GM21360 (cell line): ENCODE data around the gene MYO1D.
"Not testable (repeated sequence)": the region's sequence is repeated elsewhere in the genome, so short reads cannot be mapped to it uniquely, and the experiment has no call there.

ENCODE experiments used
- ATAC-seq: cut with Tn5 transposase; IDR thresholded peaks from one replicate; pipeline ENCODE4 v1.9.1; 2021; ENCODE audit warnings: mild to moderate bottlenecking, moderate library complexity; ENCODE audit not compliant: unreplicated experiment

The MYO1D gene

GRCh38 chr17:32552280-32552679 lies 324.6 kb downstream of the MYO1D start:
- no peak for ATAC-seq

GRCh38 chr17:32551186-32551955 lies 325.6 kb downstream of the MYO1D start:
- ATAC-seq, result no peak

- no peak for ATAC-seq
These were observed 327.4 kb downstream of the MYO1D start for GRCh38 chr17:32549559-32549958.

- no peak for ATAC-seq
These were observed 330.9 kb downstream of the MYO1D start for GRCh38 chr17:32546031-32546444.

- no peak for ATAC-seq
These were observed 334.7 kb downstream of the MYO1D start for GRCh38 chr17:32542186-32542585.

- no peak for ATAC-seq
These were observed 335.3 kb downstream of the MYO1D start for GRCh38 chr17:32541640-32542039.

GRCh38 chr17:32536736-32537643 lies 339.9 kb downstream of the MYO1D start:
- no peak for ATAC-seq

GRCh38 chr17:32533296-32533695 lies 343.6 kb downstream of the MYO1D start:
- no peak for ATAC-seq

GRCh38 chr17:32529604-32530003 lies 347.3 kb downstream of the MYO1D start:
- no peak for ATAC-seq

- no peak for ATAC-seq
These were observed 348.1 kb downstream of the MYO1D start for GRCh38 chr17:32528825-32529224.

- no peak for ATAC-seq
These were observed 349.8 kb downstream of the MYO1D start for GRCh38 chr17:32527146-32527545.

GRCh38 chr17:32525122-32525521 lies 351.8 kb downstream of the MYO1D start:
- no peak for ATAC-seq

GRCh38 chr17:32524553-32524880 lies 352.4 kb downstream of the MYO1D start:
- not testable (repeated sequence) for ATAC-seq

GRCh38 chr17:32523827-32524552 lies 352.9 kb downstream of the MYO1D start:
- peak; percentile 45 for ATAC-seq

- ATAC-seq, result peak; percentile 37
These were observed 353.8 kb downstream of the MYO1D start for GRCh38 chr17:32523017-32523680.

- no peak for ATAC-seq
These were observed 356.1 kb downstream of the MYO1D start for GRCh38 chr17:32520737-32521404.

- no peak for ATAC-seq
These were observed 356.7 kb downstream of the MYO1D start for GRCh38 chr17:32520104-32520701.

- no peak for ATAC-seq
These were observed 357.5 kb downstream of the MYO1D start for GRCh38 chr17:32519228-32520103.

GRCh38 chr17:32518646-32519227 lies 358.2 kb downstream of the MYO1D start:
- no peak for ATAC-seq
